ENCODE results near the gene SUMO3. TPM values are rescaled to one million over a fixed set of nuclear protein-coding genes. Genes with fewer than 3 reads are reported as not detected.

SUMO3 gene
- total and polyA plus RNA-seq, 10 of the 15 experiments (the other 5 are each of a cell fraction or from before 2014, with no cell fraction given), result 14.3 to 164 (median 89.9) TPM

GRCh38 chr21:44813727-44814126, 4.1 kb downstream of the SUMO3 start:
- 90% methylated on average over 17 of the region's 18 CpGs for WGBS (ENCODE audit: insufficient coverage, insufficient replicate concordance, low lambda C conversion rate, missing lambda C conversion rate)
- H3K4me3 ChIP-seq, result no peak overlapping the region
- H4K20me1 ChIP-seq (ENCODE audit: control insufficient read depth, insufficient read depth), result no peaks in the 10 kb centered on the region
- ChIA-PET CTCF (no interaction called here), POLR2A (no interaction called here), RAD21 (ENCODE audit: unreplicated experiment) (no interaction called here), SMC1A (ENCODE audit: uncharacterized antibody, unreplicated experiment) (no interaction called here)
- no peak for FAIRE-seq
- H3K9me3 ChIP-seq (replicated peaks; ENCODE audit: control insufficient read depth, insufficient read depth, low read length), result no peaks in the 10 kb centered on the region
- H3K79me2 ChIP-seq (ENCODE audit: control insufficient read depth, insufficient read depth, low read length), result peaks cover 30% of the 10 kb centered on the region
- peaks cover 10 to 12% of the 10 kb centered on the region in 2 experiments for H3K36me3 ChIP-seq (ENCODE audit: control insufficient read depth in 2 of 2, insufficient read depth in 2 of 2, low read length in 1 of 2)
- no peak overlapping the region for H2AFZ ChIP-seq (ENCODE audit: control insufficient read depth, low read depth, low read length)
- intact Hi-C loops (cut with micrococcal nuclease; ENCODE audit: unreplicated experiment) (no loop called here), in situ Hi-C loops (cut with MboI) (no loop called here)
- no TSS peak for BruUV-seq (replicated peaks)
- DNase-seq (ENCODE audit: low read depth, low spot score), result no peak
- H3K27ac ChIP-seq (ENCODE audit: control insufficient read depth, insufficient read depth), result no peak overlapping the region
- H3K4me1 ChIP-seq (ENCODE audit: control insufficient read depth, insufficient read depth, low read length), result no peaks in the 10 kb centered on the region
- no peak overlapping the region for H3K9ac ChIP-seq (ENCODE audit: control insufficient read depth, insufficient read depth, low read length)
- ATAC-seq, result no peak
- no peak overlapping the region for H3K4me2 ChIP-seq (ENCODE audit: control insufficient read depth, insufficient read depth)
- H3K27me3 ChIP-seq (replicated peaks in 1 of 2; ENCODE audit: control insufficient read depth in 2 of 2, insufficient read depth in 2 of 2, low read length in 1 of 2), result no peaks in the 10 kb centered on the region
- no peak for TF ChIP-seq SKIL (IDR thresholded peaks at IDR 0.05; ENCODE audit: low read depth, poor library complexity, severe bottlenecking)
- TF ChIP-seq E4F1 (IDR thresholded peaks at IDR 0.05; ENCODE audit: borderline replicate concordance, partially characterized antibody), result no peak
- TF ChIP-seq PRDM15 (CRISPR knock-in tag; IDR thresholded peaks at IDR 0.05), result no peak
- TF ChIP-seq FOXK2 (IDR thresholded peaks at IDR 0.05), result no peak
- no peak for TF ChIP-seq ATF3 (IDR thresholded peaks at IDR 0.05; ENCODE audit: borderline replicate concordance, extremely low read depth, low read depth, low read length)
- TF ChIP-seq RB1 (IDR thresholded peaks at IDR 0.05; ENCODE audit: borderline replicate concordance), result no peak
- no peak for TF ChIP-seq SREBF2 (IDR thresholded peaks at IDR 0.05; ENCODE audit: low read length)
- no peak for TF ChIP-seq POLR2AphosphoS2 (IDR thresholded peaks at IDR 0.05; ENCODE audit: low read depth, low read length)
- TF ChIP-seq LARP7 (IDR thresholded peaks at IDR 0.05), result no peak
- no peak for TF ChIP-seq YBX1 (IDR thresholded peaks at IDR 0.05)
- no peak for TF ChIP-seq E2F8 (IDR thresholded peaks at IDR 0.05; ENCODE audit: low read depth, partially characterized antibody)
- TF ChIP-seq HCFC1 (IDR thresholded peaks at IDR 0.05; ENCODE audit: low read length), result no peak
